Medulla oblongata (tissue), 1 donor: ENCODE data around the gene PEF1.

ENCODE experiments used
- DNase-seq: peaks from one replicate; pipeline ENCODE4 v3.0.0-alpha.2; 2015; ENCODE audit errors: extremely low spot score

Gene PEF1

DNA sequence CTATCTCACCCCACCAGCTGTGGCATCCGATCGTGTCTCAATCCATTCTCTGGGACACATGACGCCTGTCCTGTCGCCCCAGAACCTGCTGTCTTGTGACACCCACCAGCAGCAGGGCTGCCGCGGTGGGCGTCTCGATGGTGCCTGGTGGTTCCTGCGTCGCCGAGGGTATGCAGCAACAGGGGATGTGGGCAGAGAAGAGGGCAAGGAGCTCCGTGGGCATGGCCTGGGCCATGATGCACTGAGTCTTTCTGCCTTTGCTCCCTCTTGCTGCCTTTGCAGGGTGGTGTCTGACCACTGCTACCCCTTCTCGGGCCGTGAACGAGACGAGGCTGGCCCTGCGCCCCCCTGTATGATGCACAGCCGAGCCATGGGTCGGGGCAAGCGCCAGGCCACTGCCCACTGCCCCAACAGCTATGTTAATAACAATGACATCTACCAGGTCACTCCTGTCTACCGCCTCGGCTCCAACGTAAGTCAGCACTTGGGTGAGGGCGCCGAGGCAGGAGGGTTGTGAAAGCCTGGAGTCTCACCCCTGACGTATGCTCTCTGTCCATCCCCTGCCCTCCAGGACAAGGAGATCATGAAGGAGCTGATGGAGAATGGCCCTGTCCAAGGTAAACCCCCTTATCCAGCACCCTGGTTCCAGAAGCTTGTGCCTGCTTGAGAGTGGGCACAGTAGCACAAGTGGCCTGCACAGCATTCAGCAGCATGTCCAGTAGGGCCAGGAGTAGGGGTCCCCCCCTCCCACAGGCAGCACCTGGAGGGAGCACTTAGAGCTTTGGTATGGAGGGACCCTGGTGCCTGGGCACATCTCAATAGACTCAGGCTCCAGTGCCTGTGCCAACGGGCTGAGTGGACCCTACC lies 59.6 kb downstream of the PEF1 start:
- DNase-seq, result no peak

GRCh38 chr1:31583995-31584868 lies 60.4 kb downstream of the PEF1 start:
- peak; percentile 38 for DNase-seq

DNA sequence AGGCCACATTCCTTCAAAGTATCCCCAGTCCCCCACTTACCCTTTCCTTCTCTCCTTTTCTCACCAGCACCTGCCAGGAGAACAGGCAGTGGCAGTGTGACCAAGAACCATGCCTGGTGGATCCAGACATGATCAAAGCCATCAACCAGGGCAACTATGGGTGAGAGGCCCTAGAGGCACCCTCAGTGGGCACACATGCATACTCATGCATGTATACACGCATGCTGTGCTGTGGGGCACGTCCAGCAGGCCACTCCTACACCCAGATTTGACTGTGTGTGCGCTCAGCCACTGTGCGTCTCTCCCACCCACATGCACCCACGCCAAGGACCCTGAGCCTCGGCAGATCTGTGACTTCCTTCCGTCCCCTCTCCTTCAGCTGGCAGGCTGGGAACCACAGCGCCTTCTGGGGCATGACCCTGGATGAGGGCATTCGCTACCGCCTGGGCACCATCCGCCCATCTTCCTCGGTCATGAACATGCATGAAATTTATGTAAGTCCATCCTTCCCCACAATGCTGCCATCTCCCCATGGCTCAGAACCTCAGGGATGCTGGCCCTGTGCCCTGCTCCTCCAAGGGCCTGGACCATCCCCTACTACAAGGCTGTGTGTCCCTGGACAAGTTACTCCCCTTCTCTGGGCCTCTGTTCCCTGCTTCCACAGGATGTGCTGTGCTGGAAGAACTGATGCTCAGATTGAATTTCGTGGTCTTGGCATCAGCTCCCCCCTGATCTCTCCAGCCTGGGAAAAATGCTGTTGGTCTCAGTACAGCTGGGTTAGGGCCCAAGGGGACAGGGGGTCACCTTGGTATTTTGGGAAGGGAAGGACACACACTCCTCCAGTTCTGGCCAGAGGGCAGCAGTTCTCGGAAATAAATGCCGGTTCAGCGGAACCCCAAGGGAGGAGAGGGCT lies 61.3 kb downstream of the PEF1 start:
- no peak for DNase-seq

GRCh38 chr1:31581821-31582810 lies 62.6 kb downstream of the PEF1 start:
- DNase-seq, result no peak

DNA sequence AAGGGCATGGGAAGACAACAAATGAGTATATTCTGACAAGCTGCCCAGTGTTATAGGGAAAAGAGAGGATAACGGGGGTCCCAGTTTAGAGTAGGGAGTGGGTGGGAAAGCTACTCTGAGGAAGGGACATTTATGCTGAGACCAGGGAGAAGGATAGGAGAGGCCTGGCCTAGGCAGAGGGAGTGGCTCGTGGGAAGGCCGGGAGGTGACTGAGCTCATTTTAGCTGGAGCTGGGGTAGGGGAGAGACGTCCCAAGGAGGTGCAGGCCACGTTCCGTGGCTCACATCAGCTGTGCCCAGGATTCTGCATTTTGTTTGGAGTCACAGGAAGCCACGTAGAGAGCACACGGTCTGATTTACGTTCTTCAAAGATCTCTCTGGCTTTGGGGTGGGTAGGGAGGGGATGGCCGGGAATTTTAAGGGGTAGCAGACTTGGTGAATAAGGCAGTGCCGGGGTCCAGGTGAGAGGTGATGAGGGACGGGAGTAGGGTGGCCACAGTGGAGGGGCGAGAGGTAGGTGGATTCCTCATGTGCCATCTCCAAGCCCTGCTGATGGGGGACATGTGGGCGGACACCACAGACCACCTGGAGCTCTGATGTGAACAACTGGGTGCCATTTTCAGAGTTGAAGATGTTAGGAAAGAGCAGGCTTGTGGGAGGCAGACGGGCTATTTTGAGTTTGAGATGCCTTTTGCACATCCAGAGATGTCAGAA lies 63.6 kb downstream of the PEF1 start:
- DNase-seq, result no peak

- DNase-seq, result no peak
These were observed 64.2 kb downstream of the PEF1 start for GRCh38 chr1:31580513-31580870.
